ENCODE data around the gene LYAR.

DNA sequence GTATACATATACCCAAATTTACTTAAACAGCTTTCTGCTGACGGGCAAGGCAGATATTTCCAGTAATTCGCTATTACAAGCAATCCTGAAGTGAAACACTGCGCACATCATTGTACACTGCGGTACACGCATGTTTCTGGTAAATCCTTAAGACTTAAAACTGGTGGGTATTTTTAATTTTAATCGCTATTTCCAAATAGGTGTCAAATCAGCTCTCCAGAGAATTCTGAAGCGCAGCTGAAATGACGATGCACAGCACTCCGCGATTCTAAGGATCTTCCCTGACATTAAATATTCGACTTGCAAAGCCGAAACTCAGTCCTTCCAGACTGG, 42.3 kb downstream of the LYAR start:
- TF ChIP-seq POLR2A (IDR thresholded peaks at IDR 0.05) (no peak), POLR2AphosphoS5 (IDR thresholded peaks at IDR 0.05) (no peak)
- TF ChIP-seq, protein P1, sequence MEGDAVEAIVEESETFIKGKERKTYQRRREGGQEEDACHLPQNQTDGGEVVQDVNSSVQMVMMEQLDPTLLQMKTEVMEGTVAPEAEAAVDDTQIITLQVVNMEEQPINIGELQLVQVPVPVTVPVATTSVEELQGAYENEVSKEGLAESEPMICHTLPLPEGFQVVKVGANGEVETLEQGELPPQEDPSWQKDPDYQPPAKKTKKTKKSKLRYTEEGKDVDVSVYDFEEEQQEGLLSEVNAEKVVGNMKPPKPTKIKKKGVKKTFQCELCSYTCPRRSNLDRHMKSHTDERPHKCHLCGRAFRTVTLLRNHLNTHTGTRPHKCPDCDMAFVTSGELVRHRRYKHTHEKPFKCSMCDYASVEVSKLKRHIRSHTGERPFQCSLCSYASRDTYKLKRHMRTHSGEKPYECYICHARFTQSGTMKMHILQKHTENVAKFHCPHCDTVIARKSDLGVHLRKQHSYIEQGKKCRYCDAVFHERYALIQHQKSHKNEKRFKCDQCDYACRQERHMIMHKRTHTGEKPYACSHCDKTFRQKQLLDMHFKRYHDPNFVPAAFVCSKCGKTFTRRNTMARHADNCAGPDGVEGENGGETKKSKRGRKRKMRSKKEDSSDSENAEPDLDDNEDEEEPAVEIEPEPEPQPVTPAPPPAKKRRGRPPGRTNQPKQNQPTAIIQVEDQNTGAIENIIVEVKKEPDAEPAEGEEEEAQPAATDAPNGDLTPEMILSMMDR (IDR thresholded peaks at IDR 0.05), result no peak
